NCI-H1417 (cell line): Measurements from ENCODE around the gene RTN4.

Source experiments
- DNase-seq, 3 experiments: peaks; one replicate each; lab custom pipeline; 2025; lab: John Stamatoyannopoulos, UW

RTN4 gene

DNA sequence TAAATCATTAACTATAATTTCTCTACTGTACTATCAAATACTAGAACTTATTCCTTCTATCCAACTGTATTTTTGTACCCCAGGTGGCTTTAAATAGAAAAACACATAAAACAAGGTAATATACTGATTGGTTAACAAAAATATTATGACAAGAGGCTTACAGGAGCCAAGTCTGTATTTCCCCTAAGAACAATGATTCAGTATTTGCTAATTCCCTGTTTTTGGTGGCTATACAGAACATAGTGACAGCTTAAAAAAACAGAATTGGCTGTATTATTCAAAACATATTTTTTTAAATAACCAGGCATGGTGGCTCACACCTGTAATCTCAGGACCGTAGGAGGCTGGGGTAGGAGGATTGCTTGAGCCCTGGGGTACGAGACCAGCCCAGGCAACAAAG, 16.3 kb downstream of the RTN4 start:
- no peak for DNase-seq

DNA sequence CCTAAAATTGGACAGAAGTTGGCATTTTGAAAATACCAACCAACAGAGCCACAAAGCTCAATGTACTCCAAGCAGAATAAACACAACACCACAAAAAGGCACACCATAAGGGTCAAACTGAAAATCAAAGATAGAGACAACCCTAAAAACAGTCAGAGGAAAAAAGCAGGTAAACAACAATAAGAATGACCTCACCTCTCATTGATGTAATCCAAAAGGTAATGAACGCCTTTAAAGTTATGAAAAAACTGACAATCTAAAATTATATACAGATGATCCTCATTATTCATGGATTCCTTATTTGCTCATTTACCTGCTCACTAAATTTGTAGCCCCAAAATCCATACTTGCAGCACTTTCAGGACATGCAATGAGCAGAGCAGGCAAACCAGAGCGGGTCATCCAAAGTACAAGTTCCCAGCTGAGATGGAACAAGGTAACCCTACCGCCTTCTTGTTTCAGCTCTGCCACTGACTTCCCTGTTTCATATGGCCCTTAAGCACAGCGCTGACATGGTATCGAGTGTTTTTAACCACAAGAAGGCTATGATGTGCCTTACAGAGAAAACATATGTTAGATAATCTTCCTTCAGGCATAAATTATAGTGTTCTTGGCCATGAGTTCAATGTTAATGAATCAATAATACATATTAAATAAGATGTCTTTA, 17.0 kb downstream of the RTN4 start:
- DNase-seq, result peak in 1 of 3 experiments; percentile 10

DNA sequence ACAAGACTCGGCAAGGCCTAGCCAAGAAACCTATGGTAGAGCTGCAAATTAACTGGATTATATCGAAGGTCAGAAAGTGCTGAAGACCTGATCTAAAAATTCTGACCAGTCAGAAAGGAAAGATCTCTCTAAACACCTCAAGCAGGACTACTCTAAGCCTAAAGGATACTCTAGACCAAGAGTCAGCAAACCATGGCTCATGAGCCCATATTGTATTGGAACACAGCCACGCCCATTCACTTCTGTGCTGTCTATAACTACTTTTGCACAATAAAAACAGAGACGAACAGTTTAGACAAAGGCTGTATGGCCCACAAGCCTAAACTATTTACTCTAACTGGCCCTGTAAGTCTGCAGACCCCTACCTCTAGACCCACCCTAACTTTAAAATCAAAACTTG, 18.7 kb downstream of the RTN4 start:
- DNase-seq, result no peak

DNA sequence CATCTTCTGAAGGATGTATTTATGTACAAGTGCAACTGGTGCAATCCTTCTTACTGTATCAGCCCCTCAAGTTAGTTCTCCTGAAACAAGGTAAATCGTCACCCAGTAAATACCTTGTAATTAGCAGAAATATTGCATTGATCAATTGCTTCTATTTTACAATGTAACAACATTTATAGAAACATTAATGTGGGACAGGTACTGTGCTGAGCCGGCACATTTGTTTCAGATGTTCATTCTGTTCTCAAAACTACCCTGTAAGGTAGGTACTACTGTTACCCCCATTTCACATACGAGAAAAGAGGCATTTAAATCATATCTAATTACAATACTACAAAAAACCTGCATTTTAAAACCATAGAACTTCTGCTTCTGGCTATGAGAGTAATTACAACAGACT, 19.5 kb downstream of the RTN4 start:
- no peak for DNase-seq

DNA sequence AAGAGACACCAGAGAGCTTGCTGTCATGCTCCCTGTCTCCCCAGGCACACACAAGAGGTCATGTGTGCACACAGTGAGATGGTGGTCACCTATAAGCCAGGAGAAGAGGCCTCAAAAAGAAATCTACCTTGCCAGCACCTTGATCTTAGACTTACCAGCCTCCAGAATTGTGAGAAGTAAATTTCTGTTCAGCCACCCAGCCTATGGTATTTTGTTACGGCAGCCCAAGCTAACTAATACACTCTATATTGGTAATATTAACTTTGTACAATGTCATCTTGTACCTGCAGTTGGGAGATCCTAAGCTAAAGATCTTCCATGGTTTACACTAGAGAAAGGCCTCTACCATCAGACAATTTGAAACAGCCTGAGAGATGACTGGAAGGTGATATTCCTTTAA, 21.2 kb downstream of the RTN4 start:
- DNase-seq, result no peak

DNA sequence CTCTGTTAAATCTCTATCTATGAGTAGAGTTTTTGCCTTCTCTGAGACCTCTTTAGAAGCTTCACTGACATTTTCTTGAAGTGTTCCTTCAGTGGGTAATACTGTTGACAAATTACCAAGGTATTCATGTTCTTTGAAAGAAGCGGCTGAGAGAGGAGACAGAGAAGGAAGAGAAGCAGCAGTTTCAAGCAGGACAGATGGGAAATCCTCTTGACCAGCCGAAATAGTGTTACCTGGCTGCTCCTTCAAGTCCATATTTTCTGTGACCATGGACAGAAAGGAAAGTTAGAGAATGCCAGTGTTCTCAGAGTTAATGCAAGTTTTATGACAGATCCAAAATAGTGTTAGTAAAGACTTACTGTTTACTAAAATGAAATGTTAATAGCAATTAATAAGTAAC, 23.0 kb downstream of the RTN4 start:
- DNase-seq, result no peak

DNA sequence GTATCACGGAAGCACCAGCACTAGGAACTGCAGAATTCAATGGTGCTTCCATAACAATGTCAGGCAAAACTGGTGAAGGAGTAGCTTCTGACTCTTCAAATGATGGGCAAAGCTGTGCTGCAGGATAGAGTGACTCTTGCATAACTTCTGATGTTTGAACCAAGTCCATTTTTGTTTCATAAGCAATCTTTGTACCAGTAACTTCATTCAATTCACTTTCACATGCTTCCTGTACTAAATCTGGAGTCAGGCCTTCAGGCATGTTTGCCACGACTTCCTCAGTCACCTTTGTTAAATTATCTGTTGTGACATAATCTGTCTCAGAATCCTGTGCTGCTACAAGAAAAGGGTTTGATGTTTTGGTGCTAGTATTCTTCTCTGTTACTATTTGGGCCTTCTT, 24.0 kb downstream of the RTN4 start:
- DNase-seq, result no peak

DNA sequence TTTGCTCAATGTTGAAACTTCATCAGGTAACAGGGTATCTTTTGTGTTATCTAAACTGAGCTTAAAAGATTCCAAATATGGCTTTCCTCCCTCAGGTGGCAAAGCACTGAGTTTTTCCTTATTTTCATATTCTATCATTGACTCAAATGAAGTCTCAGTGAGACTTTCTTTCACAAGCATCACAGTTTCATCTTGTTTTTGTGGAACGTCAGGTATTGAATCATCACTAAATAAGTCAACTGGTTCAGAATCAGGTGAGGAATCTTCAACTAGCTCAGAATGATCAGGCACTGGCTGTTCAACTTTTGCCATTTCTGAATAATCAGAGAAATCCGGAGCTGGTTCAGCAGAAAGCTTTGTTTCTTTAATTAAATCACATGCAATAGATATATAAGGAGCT, 24.6 kb downstream of the RTN4 start:
- DNase-seq, result no peak

DNA sequence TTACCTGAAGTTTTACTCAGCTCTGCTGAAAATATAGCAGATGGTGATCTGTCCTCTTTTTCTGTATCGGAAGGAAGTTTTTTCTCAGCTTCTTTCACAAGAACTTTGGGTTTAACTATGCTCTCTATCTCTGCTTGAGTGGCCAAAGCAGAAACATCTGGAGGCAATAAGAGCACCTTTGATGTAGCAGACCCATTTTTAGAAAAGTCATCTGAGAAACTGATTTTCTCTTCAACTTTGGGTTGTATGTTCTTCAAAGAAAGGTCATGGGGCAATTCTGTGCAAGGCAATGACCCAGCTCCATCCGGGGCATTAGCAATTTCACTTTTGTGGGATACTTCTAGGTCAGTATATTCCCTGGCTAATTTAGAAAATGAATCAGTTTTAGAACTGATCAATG, 25.2 kb downstream of the RTN4 start:
- no peak for DNase-seq

DNA sequence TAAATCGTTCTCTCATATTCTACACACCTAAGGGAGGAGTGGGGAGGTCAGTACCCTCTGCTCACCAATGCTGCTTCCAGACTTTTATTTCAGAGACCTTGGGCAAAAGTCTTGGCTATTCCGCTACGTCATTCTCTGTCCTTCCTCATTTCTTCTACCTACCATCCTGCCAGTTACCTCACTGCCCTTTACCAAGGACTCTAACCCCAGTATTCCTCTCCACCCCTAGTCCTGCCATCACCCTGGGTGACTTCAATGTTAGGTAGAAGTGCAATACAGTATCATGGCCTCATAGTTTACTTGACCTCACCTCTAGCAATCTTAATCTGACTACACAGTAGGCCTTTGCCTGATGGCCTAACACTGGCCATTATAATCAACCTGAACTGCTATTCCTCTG, 27.8 kb downstream of the RTN4 start:
- no peak for DNase-seq

DNA sequence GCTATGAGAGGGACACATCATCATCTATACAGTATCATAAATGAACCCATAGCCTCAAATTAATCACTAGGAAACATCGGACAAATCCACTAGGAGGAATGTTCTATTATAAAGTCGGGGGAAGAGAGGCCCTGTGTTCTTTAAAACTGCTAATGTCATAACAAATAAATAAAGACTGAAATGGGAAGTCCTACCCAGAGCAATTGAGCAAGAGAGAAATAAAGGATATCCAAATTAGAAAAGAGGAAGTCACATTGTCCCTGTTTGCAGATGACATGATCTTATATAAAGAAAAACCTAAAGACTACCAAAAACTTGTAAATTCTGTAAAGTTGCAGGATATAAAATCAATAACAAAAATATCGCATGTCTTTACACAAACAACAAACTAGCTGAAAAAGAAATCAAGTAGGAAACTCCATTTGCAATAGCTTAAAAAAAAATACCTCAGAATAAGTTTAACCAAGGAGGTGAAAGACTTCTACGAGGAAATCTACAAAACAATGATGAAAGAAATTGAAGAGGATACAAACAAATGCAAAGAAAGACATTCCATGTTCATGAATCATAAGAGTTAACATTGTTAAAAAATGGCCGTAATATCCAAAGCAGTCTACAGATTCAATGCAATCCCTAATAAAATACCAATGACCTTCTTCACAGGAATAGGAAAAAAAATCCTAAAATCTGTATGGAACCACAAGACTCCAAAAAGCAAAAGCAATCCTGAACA, 30.6 kb downstream of the RTN4 start:
- no peak for DNase-seq

DNA sequence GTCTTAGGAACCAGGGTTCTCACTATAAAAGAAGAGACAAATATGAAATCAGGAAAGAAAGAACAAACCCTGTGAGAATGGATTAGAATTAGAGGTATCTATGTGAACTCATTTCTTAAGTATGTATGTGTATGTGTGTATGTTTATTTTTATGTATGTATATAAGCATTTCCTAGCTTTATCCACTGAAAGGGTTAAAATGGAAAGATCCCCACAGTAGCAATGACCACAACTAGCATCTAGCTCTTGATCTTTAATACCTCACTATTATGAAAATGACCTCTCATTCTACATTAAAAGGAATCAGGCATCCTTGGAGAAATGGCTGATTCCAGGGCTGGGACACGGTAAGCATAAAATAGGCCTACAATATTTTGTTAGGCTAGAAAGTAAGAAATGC, 31.6 kb downstream of the RTN4 start:
- no peak for DNase-seq

DNA sequence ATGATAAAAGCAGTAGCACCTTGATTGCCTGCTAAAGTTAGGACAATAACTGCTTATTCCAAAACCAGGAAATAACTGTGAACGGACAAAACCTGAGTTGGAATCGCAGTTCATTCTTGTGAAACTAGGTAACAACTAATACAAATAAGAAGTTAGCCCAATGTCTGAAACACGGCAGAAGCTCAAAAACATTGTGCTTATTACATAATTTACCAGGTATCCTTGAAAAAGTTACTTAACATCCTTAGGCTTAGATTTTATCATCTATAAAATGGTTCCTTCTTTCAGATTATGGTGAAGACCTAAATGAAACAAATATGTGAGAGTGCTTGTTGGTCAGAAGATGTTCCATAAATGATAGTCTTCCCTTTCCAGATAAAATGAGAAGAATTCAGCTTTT, 32.4 kb downstream of the RTN4 start:
- no peak for DNase-seq

DNA sequence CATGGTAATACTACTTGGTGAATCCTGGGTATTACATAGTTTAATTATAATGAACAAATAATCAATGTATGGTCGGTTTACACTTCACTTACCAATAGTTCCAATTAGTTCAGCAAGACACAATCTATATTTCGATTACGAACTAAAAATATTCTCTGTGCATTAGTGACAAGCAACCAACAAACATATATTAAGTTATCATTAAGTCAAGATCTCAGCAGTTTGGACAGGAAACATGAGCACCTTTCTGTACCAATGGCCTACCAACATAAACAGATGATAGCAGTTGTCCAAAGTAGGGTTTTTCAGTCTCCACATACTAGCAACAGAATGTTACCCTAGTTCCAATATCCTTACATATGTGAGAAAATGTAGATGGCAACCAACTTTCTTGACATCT, 32.8 kb downstream of the RTN4 start:
- DNase-seq, result no peak

DNA sequence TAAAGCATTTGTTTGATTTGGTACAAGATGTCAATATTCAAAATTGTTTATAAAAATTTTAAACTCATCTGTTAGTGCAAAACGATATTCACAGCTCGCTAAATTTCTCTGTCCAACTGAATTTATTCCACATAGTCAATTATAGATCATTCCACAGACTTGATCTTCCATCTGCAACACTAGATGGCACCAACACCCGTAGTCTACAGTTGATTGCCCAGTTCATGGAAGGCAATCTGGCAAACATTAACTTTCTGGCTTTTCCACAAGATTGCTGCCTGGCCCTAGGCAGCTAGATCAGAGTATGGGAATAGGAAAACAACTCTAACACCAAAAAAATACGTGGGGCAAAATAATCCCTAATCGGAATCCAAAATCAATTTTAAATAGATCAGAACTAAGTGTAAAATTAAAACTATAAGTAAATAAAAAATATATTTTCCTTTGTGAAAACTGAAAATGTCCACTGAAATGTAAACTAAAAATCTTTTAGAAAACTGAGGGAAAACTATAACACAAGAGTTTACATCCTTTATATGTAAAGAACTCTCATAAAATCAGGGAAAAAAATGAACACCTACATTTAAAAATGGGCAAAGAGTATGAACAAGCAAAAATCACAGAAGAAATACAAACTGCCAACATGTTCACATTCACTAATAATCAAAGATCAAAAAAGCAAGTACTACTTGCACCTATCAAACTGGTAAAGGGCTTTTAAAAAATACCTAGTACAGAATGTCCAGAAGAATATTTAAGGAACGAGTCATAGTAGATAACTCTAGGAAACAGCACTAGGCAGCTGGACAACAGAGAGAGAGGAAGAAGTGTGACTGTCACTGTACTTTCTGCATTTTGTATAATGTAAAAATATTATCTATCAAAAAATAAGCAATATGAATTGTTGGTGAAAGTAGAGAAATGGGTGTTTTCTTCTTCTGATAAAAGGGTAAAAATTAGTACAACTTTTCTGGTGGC, 35.0 kb downstream of the RTN4 start:
- peak in 2 of 3 experiments; percentile 28 to 40 for DNase-seq

DNA sequence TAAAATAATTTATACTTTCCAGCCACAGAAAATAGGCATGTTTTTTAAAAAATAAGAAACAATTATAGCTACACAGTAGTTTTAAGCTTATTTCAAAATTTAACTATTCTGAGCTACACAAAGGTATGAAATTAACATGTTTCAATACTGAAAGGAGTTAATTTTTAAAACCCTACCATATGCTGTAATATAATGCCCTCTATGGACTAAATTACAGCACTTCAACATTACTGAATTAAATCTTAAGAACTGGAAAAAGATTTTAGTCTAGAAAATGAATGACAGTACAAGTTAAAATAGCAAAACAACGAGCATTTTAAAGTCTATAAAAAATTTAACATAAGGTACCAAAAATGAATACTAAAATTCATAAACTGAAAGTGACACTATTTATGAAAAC, 36.3 kb downstream of the RTN4 start:
- no peak for DNase-seq

DNA sequence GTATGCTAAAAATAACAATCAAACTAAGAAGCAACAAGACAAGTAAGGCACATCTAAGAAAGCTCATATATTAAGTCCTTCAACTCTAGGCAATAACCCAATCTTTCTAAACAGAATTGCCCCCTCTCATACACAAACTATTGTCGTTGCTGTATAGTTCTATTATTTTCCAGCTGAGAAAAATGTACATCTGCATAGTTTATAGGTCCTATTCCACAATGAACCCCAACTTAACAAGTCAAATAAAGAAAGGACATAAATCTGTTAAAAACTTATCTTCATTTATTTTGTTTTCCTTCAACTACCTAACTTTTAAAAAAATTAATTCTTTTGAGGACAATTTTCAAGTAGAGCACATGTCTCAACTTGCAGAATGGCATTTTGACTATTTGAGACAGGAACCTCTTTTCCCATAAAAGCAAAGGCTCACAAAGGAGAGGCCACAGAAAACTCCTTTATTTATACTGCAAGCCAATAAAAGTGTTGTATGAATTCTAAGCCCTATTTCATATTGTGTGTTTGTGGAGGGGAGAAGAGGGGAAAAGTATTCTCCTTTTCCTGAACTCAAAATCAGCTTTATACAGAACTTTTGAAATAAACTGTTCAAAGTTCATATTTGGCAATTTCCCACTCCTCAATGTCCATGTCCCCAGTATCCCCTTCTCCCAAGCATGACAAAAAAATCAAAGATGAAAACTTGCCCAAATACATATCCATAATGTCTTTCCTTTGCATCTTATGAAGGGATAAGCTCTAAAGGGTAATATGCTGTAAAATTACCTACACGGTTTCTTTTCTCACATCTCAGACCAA, 37.4 kb downstream of the RTN4 start:
- DNase-seq, result no peak

DNA sequence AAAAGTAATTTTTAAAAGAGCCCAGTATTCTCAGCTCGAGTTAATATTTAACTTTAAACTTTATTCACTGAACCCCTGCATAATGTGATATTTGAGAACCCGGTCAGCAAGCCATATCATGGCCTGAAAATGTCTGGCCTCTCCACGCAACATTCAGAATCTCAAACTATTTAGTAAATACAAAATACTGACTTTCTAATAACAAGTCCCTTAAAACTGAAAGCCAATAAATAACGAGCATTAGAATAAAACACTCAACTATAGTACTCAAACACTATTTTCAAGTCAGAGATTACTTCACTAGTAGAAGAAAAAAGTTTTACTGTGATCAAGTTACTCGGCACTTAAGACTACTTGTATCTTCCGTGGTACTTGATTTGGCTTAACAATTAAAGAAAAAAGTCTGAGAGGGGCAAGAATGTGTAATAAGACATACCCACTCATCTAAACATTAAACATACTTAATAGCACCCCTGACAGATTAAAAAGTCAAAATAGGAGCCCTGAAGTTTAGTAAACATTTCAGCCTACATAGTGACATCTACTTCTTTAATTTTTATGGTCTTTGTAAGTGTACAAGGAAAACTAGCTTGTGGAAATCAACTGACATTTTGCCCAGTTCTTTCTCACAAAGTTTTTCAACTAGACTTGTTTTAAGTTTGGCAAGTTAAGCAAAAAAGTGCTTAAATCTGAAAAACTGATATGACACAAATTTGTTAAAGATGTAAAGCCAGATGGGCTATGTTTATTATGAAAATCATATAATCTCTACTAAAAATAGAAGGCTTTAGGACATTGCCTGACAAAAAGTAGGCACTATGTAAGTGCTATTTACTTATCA, 38.2 kb downstream of the RTN4 start:
- DNase-seq, result no peak

DNA sequence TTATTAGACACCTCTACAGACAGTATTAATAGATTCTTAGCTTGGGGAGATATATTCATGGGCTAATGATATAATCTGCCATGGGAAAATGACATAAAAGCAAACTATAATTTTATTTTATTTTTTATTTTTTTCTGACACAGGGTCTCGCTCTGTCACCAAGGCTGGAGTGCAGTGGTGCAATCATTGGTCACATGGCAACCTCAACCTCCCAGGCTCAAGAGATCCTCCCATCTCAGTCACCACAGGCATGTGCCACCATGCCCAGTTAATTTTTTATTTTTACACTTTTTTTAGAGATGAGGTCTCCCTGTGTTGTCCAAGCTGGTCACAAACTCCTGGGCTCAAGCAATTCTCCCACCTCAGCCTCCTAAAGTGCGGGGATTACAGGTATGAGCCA, 39.3 kb downstream of the RTN4 start:
- no peak for DNase-seq

DNA sequence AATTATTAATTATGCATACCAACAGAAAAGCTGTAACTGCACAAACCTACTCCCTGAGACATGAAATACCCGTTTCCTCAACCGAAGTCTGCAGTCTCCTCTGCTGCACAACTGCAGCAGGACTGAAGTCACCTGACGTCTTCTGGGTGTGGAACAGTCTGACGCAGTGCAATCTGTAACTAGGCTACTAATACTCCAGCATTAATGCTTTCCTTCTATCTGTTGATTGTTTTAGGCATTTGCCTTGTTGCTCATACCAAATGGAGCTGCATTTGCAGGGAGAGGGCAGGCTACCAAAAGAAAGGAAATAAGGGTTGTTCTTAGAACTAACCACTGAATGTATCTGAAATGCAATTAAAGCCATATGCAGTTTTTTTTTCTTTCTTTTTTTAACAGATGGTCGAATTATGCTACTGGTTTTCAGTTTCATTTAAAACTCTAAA, 40.1 kb downstream of the RTN4 start:
- DNase-seq, result no peak
